Bone marrow (tissue), 2 donors: ENCODE measurements around the gene KIF18B.

Experiments used
- DNase-seq, 2 donors: peaks; one replicate each; lab custom pipeline; 2025; lab: John Stamatoyannopoulos, UW

KIF18B gene

DNA sequence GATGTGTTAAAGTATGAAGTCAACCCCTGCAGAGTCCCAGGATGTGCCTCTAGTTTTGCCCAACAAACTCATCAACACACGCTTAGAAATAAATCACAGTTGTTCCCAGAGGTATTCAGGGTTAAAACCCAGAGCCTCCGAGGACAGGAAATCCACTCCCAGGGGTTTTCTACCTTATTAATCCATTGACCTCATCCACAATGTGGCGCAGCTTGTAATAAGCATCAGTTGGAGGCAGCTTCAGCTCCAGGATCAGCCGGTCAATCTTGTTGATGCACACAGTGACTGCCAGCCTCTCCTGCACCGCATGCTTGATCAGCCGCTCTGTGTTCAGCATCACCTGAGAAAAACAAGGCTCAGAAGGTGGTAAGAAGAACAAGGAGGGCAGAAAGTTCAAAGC is 71.8 kb downstream of the KIF18B start:
- no peak for DNase-seq
